Measurements from ENCODE around the gene DENND1A. TPM values are rescaled to one million over a fixed set of nuclear protein-coding genes. Genes with fewer than 3 reads are reported as not detected.
"Not testable (repeated sequence)": the region's sequence is repeated elsewhere in the genome, so short reads cannot be mapped to it uniquely, and the experiment has no call there.

The DENND1A gene
- total RNA-seq, 1 donor from 2014 or later = 23.0 TPM

- H3K27me3 ChIP-seq (ENCODE audit: low read depth) = no peaks in the 10 kb centered on the region
- peaks cover 21% of the 10 kb centered on the region for H3K4me1 ChIP-seq
- no peaks in the 10 kb centered on the region for H3K36me3 ChIP-seq
- intact Hi-C loops (cut with DNase I) = no loop called here
- H3K27ac ChIP-seq = no peak overlapping the region
- H3K4me3 ChIP-seq = no peak overlapping the region
- ATAC-seq = no peak
- no peaks in the 10 kb centered on the region for H3K9me3 ChIP-seq
- DNase-seq = no peak
- TF ChIP-seq CTCF (IDR thresholded peaks at IDR 0.05) = no peak
Observed at GRCh38 chr9:123738648-123739047, 191.3 kb downstream of the DENND1A start.

GRCh38 chr9:123735376-123735775, 194.6 kb downstream of the DENND1A start:
- TF ChIP-seq CTCF (IDR thresholded peaks at IDR 0.05) = no peak
- H3K27me3 ChIP-seq (ENCODE audit: low read depth) = no peaks in the 10 kb centered on the region
- intact Hi-C loops (cut with DNase I) = no loop called here
- DNase-seq (no peak), ATAC-seq (no peak)
- H3K36me3 ChIP-seq = no peaks in the 10 kb centered on the region
- H3K9me3 ChIP-seq = no peaks in the 10 kb centered on the region
- H3K4me3 ChIP-seq = no peak overlapping the region
- H3K27ac ChIP-seq = no peak overlapping the region
- H3K4me1 ChIP-seq = no peaks in the 10 kb centered on the region

GRCh38 chr9:123728571-123728970, 201.4 kb downstream of the DENND1A start:
- intact Hi-C loops (cut with DNase I); ATAC-seq; H3K4me3 ChIP-seq: not testable (repeated sequence)

GRCh38 chr9:123727332-123727731, 202.6 kb downstream of the DENND1A start:
- Histone ChIP-seq H3K4me3 (no peak overlapping the region), H3K4me1 (no peaks in the 10 kb centered on the region), H3K36me3 (no peaks in the 10 kb centered on the region), H3K27me3 (ENCODE audit: low read depth) (no peaks in the 10 kb centered on the region), H3K9me3 (peaks cover 3% of the 10 kb centered on the region), H3K27ac (no peak overlapping the region)
- ATAC-seq = no peak
- DNase-seq = no peak
- intact Hi-C loops (cut with DNase I) = no loop called here
- no peak for TF ChIP-seq CTCF (IDR thresholded peaks at IDR 0.05)

More at GRCh38 chr9:123728571-123728970, 201.4 kb downstream of the DENND1A start:
- not testable (repeated sequence) for H3K27me3 ChIP-seq (ENCODE audit: low read depth); H3K4me1 ChIP-seq; H3K27ac ChIP-seq; DNase-seq; H3K36me3 ChIP-seq; H3K9me3 ChIP-seq

- DNase-seq = no peak
- Histone ChIP-seq H3K27ac (no peak overlapping the region), H3K27me3 (ENCODE audit: low read depth) (no peaks in the 10 kb centered on the region)
Observed at GRCh38 chr9:123725389-123725788, 204.5 kb downstream of the DENND1A start.

More at GRCh38 chr9:123725389-123725788, 204.5 kb downstream of the DENND1A start:
- no peak for TF ChIP-seq CTCF (IDR thresholded peaks at IDR 0.05)
- Histone ChIP-seq H3K36me3 (no peaks in the 10 kb centered on the region), H3K9me3 (peaks cover 6% of the 10 kb centered on the region), H3K4me3 (no peak overlapping the region), H3K4me1 (no peaks in the 10 kb centered on the region)
- intact Hi-C loops (cut with DNase I) = no loop called here
- ATAC-seq = no peak

Measured in lower lobe of right lung (tissue), 2 donors.